DOHH2 (cell line): Measurements from ENCODE around the gene CDSN.

Source experiments
- H3F3A ChIP-seq: fragments of 200-600 bp; sonication (generic), shearing (Covaris generic); 2 replicates; pipeline ENCODE4 v1.6.0; 2016; ENCODE audit warnings: antibody characterized with exemption, mild to moderate bottlenecking; ENCODE audit not compliant: control insufficient read depth, insufficient read depth
- H3K27ac ChIP-seq: fragments of 200-600 bp; sonication (generic); 2 replicates; pipeline ENCODE4 v1.5.1; 2014; ENCODE audit warnings: low read depth, mild to moderate bottlenecking, low read length, moderate library complexity
- H3K27me3 ChIP-seq: fragments of 200-600 bp; sonication (generic); 2 replicates; pipeline ENCODE4 v1.6.1; 2014; ENCODE audit warnings: mild to moderate bottlenecking, low read length, mixed read lengths; ENCODE audit not compliant: control insufficient read depth
- H3K36me3 ChIP-seq: fragments of 200-600 bp; sonication (generic); 2 replicates; pipeline ENCODE4 v1.6.1; 2014; ENCODE audit warnings: mild to moderate bottlenecking, low read length, moderate library complexity, mixed read lengths; ENCODE audit not compliant: control insufficient read depth
- H3K4me1 ChIP-seq: fragments of 200-600 bp; sonication (generic); 2 replicates; pipeline ENCODE4 v1.6.1; 2014; ENCODE audit warnings: mild to moderate bottlenecking, low read length, mixed read lengths; ENCODE audit not compliant: control insufficient read depth
- H3K4me2 ChIP-seq: fragments of 200-600 bp; sonication (generic); 2 replicates; pipeline ENCODE4 v1.6.0; 2014; ENCODE audit warnings: mild to moderate bottlenecking, low read length, moderate library complexity
- H3K4me3 ChIP-seq: fragments of 200-600 bp; sonication (generic); 2 replicates; pipeline ENCODE4 v1.5.1; 2014; ENCODE audit warnings: mild to moderate bottlenecking, low read length, mixed read lengths
- H3K79me2 ChIP-seq: fragments of 200-600 bp; sonication (generic); 2 replicates; pipeline ENCODE4 v1.6.1; 2014; ENCODE audit warnings: mild to moderate bottlenecking, low read length, mixed read lengths; ENCODE audit not compliant: control insufficient read depth
- H3K9me2 ChIP-seq: fragments of 200-600 bp; sonication (generic); replicated peaks from 2 replicates; pipeline ENCODE4 v1.6.1; 2014; ENCODE audit warnings: mild to moderate bottlenecking, low read length, mixed read lengths; ENCODE audit not compliant: control insufficient read depth
- H3K9me3 ChIP-seq: fragments of 200-600 bp; sonication (generic); 2 replicates; pipeline ENCODE4 v1.6.1; 2014; ENCODE audit warnings: antibody characterized with exemption, low read length, mixed read lengths; ENCODE audit not compliant: control insufficient read depth, insufficient read depth
- H4K20me1 ChIP-seq: fragments of 200-600 bp; sonication (generic); 2 replicates; pipeline ENCODE4 v1.6.0; 2014; ENCODE audit warnings: low read depth, mild to moderate bottlenecking, antibody characterized with exemption, low read length, moderate library complexity; ENCODE audit not compliant: control insufficient read depth, insufficient read depth
- CTCF ChIP-seq: fragments of 200-600 bp; sonication (generic); IDR thresholded peaks from one replicate; pipeline ENCODE4 v1.5.1; 2014; ENCODE audit warnings: antibody characterized with exemption, mild to moderate bottlenecking, low read depth, low read length; ENCODE audit not compliant: poor library complexity, severe bottlenecking
- EZH2phosphoT487 ChIP-seq: fragments of 200-600 bp; sonication (generic); IDR thresholded peaks from 2 replicates; pipeline ENCODE4 v1.6.1; 2017; ENCODE audit warnings: borderline replicate concordance, mild to moderate bottlenecking, antibody characterized with exemption, low read length, moderate library complexity, mixed read lengths

Gene CDSN

GRCh38 chr6:31096656-31097055 is 23.6 kb downstream of the CDSN start:
- Histone ChIP-seq H3K36me3 (no peaks in the 10 kb centered on the region), H3K4me2 (no peak overlapping the region), H3K4me3 (no peak overlapping the region), H3K79me2 (no peaks in the 10 kb centered on the region), H3K27ac (no peak overlapping the region), H3K4me1 (no peaks in the 10 kb centered on the region), H3K9me3 (no peaks in the 10 kb centered on the region), H3F3A (no peaks in the 10 kb centered on the region), H3K27me3 (peaks cover 2% of the 10 kb centered on the region; the same call in 1 of the 2 replicates), H3K9me2 (no peaks in the 10 kb centered on the region), H4K20me1 (no peaks in the 10 kb centered on the region)
- TF ChIP-seq CTCF, result no peak
- no peak for TF ChIP-seq EZH2phosphoT487

- H3K9me3 ChIP-seq, result no peaks in the 10 kb centered on the region
- no peaks in the 10 kb centered on the region for H3F3A ChIP-seq
Observed at GRCh38 chr6:31096215-31096614, 24.0 kb downstream of the CDSN start.

GRCh38 chr6:31094389-31094881 is 25.8 kb downstream of the CDSN start:
- peaks cover 5% of the 10 kb centered on the region; the same call in 1 of the 2 replicates for H3K27me3 ChIP-seq
- H3K27ac ChIP-seq, result no peak overlapping the region
- H3K79me2 ChIP-seq, result no peaks in the 10 kb centered on the region
- no peak overlapping the region for H3K4me3 ChIP-seq
- no peaks in the 10 kb centered on the region for H3F3A ChIP-seq
- TF ChIP-seq CTCF (no peak), EZH2phosphoT487 (no peak)
- no peaks in the 10 kb centered on the region for H3K9me2 ChIP-seq
- no peaks in the 10 kb centered on the region for H4K20me1 ChIP-seq
- no peaks in the 10 kb centered on the region for H3K36me3 ChIP-seq
- no peaks in the 10 kb centered on the region for H3K4me1 ChIP-seq
- H3K4me2 ChIP-seq, result no peak overlapping the region
- no peaks in the 10 kb centered on the region for H3K9me3 ChIP-seq

More at GRCh38 chr6:31096215-31096614, 24.0 kb downstream of the CDSN start:
- H3K4me2 ChIP-seq, result no peak overlapping the region
- no peak overlapping the region for H3K4me3 ChIP-seq
- peaks cover 2% of the 10 kb centered on the region; the same call in 1 of the 2 replicates for H3K27me3 ChIP-seq
- no peaks in the 10 kb centered on the region for H4K20me1 ChIP-seq
- H3K4me1 ChIP-seq, result no peaks in the 10 kb centered on the region
- TF ChIP-seq CTCF, result no peak
- no peak for TF ChIP-seq EZH2phosphoT487
- H3K36me3 ChIP-seq, result no peaks in the 10 kb centered on the region
- no peak overlapping the region for H3K27ac ChIP-seq
- H3K9me2 ChIP-seq, result no peaks in the 10 kb centered on the region
- no peaks in the 10 kb centered on the region for H3K79me2 ChIP-seq
